K562 (cell line): ENCODE measurements around the gene NR5A2. TPM values are rescaled to one million over a fixed set of nuclear protein-coding genes. Genes with fewer than 3 reads are reported as not detected.

Experiments used
- ATAC-seq: fragments of 200-7000 bp; cut with Tn5 transposase; 3 replicates; pipeline ENCODE4 v1.9.1; 2020; ENCODE audit warnings: moderate library complexity
- BruUV-seq: library from RNA; stranded (reverse); fragments of 400-500 nt; replicated peaks from 2 replicates; lab custom pipeline; 2021; lab: Mats Ljungman, UMichigan
- CTCF ChIA-PET: fragments of 300-600 bp; formaldehyde crosslinking; extraction: SDS; loops from one replicate; lab custom pipeline; 2021; ENCODE audit warnings: low intra/inter-chr PET ratio; lab: Yijun Ruan, JAX
- POLR2A ChIA-PET: fragments of 300-600, 350-650 bp; sonication (Branson Sonifier 250); formaldehyde crosslinking; extraction: SDS; loops from one replicate; lab custom pipeline; 2021; ENCODE audit warnings: antibody characterized with exemption, inconsistent platforms; lab: Yijun Ruan, JAX
- DNase-seq, 4 experiments: peaks; one replicate each; pipeline versions ENCODE4 v3.0.0 to v3.0.0-alpha.2; 2011 to 2018; ENCODE audit warnings: low spot score in 3 of 4, mixed read lengths in 3 of 4; ENCODE audit errors: extremely low read depth in 1 of 4
- FAIRE-seq: peaks from 2 replicates; lab custom pipeline; 2011; peaks lifted over from hg19 to GRCh38; lab: Jason Lieb, UNC
- H2AFZ ChIP-seq: 2 replicates; pipeline ENCODE4 v1.6.0; 2011; ENCODE audit warnings: low read depth, low read length, control low read depth, inconsistent platforms
- H3K27ac ChIP-seq: fragments of 200-600 bp; 3 replicates; pipeline ENCODE4 v1.8.0; 2011; ENCODE audit warnings: low read depth, mild to moderate bottlenecking, control low read depth, inconsistent platforms, low read length, moderate library complexity, mixed read lengths; ENCODE audit errors: extremely low read depth
- H3K27me3 ChIP-seq, 2 experiments: fragments of 300-600 bp in 1 of 2; 2 replicates in 1 of 2; 3 replicates in 1 of 2; pipeline versions ENCODE4 v1.6.0 to v1.8.0; 2011; ENCODE audit warnings: inconsistent platforms in 2 of 2, low read length in 2 of 2, mild to moderate bottlenecking in 1 of 2, mixed read lengths in 1 of 2, moderate library complexity in 1 of 2; ENCODE audit not compliant: control insufficient read depth in 2 of 2, insufficient read depth in 2 of 2
- H3K36me3 ChIP-seq: fragments of 300-600 bp; 3 replicates; pipeline ENCODE4 v1.8.0; 2011; ENCODE audit warnings: mild to moderate bottlenecking, low read length, inconsistent platforms; ENCODE audit not compliant: control insufficient read depth, insufficient read depth
- H3K4me1 ChIP-seq, 2 experiments: fragments of 200-600 bp in 1 of 2; replicated peaks in 1 of 2; 2 replicates in 1 of 2; 3 replicates in 1 of 2; pipeline versions ENCODE4 v1.5.1 to v1.8.0; 2011; ENCODE audit warnings: inconsistent platforms in 2 of 2, low read length in 2 of 2, mild to moderate bottlenecking in 1 of 2, mixed read lengths in 1 of 2, moderate library complexity in 1 of 2; ENCODE audit not compliant: control insufficient read depth in 2 of 2, insufficient read depth in 2 of 2
- H3K4me2 ChIP-seq: 2 replicates; pipeline ENCODE4 v1.6.1; 2011; ENCODE audit warnings: low read length, control low read depth, inconsistent platforms, mixed read lengths; ENCODE audit not compliant: insufficient read depth
- H3K4me3 ChIP-seq: fragments of 200-600 bp; sonication (generic), shearing (Covaris generic); 2 replicates; pipeline ENCODE4 v1.5.1; 2016; ENCODE audit warnings: control low read depth, inconsistent platforms
- H3K79me2 ChIP-seq: fragments of 200-600 bp; 3 replicates; pipeline ENCODE4 v1.8.0; 2011; ENCODE audit warnings: low read length, inconsistent platforms; ENCODE audit not compliant: control insufficient read depth, insufficient read depth
- H3K9ac ChIP-seq, 2 experiments: 2 replicates each; pipeline versions ENCODE4 v1.6.0 to v1.6.1; 2011; ENCODE audit warnings: low read depth in 2 of 2, low read length in 2 of 2, control low read depth in 1 of 2, inconsistent platforms in 1 of 2, mild to moderate bottlenecking in 1 of 2, mixed read lengths in 1 of 2; ENCODE audit not compliant: insufficient read depth in 1 of 2
- H3K9me1 ChIP-seq: one replicate; pipeline ENCODE4 v1.6.0; 2011; ENCODE audit warnings: inconsistent platforms, mild to moderate bottlenecking, low read length, moderate library complexity; ENCODE audit not compliant: control insufficient read depth, insufficient read depth
- H3K9me3 ChIP-seq: replicated peaks from 2 replicates; pipeline ENCODE4 v1.5.1; 2011; ENCODE audit warnings: low read depth, low read length, inconsistent platforms; ENCODE audit not compliant: control insufficient read depth, insufficient read depth
- H4K20me1 ChIP-seq: replicated peaks from 2 replicates; pipeline ENCODE4 v1.6.1; 2011; ENCODE audit warnings: low read length, inconsistent platforms, mixed read lengths; ENCODE audit not compliant: control insufficient read depth, insufficient read depth
- ATF1 ChIP-seq, 2 experiments: fragments of 450-650 bp in 1 of 2; IDR thresholded peaks; 2 replicates each; pipeline ENCODE4 v1.6.1; 2016; ENCODE audit warnings: missing compliant biosample characterization in 1 of 2, missing genetic modification characterization in 1 of 2
- CBX3 ChIP-seq, 2 experiments: IDR thresholded peaks; 1 replicate in 1 of 2; 2 replicates in 1 of 2; pipeline ENCODE4 v1.6.1; 2012; ENCODE audit warnings: inconsistent platforms in 2 of 2, low read length in 2 of 2, borderline replicate concordance in 1 of 2, control low read depth in 1 of 2
- ETV6 ChIP-seq, 3 experiments: fragments of 150-350 bp in 1 of 3; sonication (generic) in 1 of 3; formaldehyde crosslinking in 1 of 3; IDR thresholded peaks; 2 replicates each; pipeline versions ENCODE4 v1.6.1 to v1.8.0; 2014 to 2022; ENCODE audit warnings: borderline replicate concordance in 2 of 3, low read depth in 2 of 3, antibody characterized with exemption in 1 of 3, low read length in 1 of 3, mild to moderate bottlenecking in 1 of 3, missing genetic modification reagents in 1 of 3
- HMG20B ChIP-seq: fragments of 250-450 bp; sonication (Bioruptor Pico); IDR thresholded peaks from 2 replicates; pipeline ENCODE4 v1.5.0; 2021; ENCODE audit warnings: mild to moderate bottlenecking
- MECOM ChIP-seq: fragments of 250-450 bp; sonication (Bioruptor Pico); IDR thresholded peaks from 2 replicates; pipeline ENCODE4 v1.8.0; 2022; ENCODE audit warnings: inconsistent platforms
- SAP30 ChIP-seq: fragments of 200-600 bp; sonication (generic); IDR thresholded peaks from 2 replicates; pipeline ENCODE4 v1.6.1; 2012; ENCODE audit warnings: borderline replicate concordance, low read depth, mild to moderate bottlenecking, moderate library complexity, low read length, control low read depth, inconsistent platforms; ENCODE audit not compliant: insufficient read depth, poor library complexity, severe bottlenecking
- ZKSCAN3 ChIP-seq: fragments of 250-450 bp; sonication (Bioruptor Pico); IDR thresholded peaks from 2 replicates; pipeline ENCODE4 v1.4.0; 2020
- ZNF311 ChIP-seq: fragments of 250-450 bp; sonication (Bioruptor Pico); IDR thresholded peaks from 2 replicates; pipeline ENCODE4 v1.4.0; 2020; ENCODE audit warnings: mild to moderate bottlenecking, moderate library complexity
- ZNF384 ChIP-seq: IDR thresholded peaks from 2 replicates; pipeline ENCODE4 v1.6.1; 2012; ENCODE audit warnings: low read depth, low read length, improper control_type of control experiment
- ZNF707 ChIP-seq: fragments of 250-450 bp; sonication (Bioruptor Pico); conservative IDR thresholded peaks from 2 replicates; pipeline ENCODE4 v1.8.0; 2022; ENCODE audit warnings: inconsistent platforms, mild to moderate bottlenecking, moderate library complexity
- WGBS: fragments of 100-300 bp; shearing (Covaris generic); methylation state at CpG from one replicate; pipeline ENCODE4 v1.1.6; 2016; ENCODE audit warnings: low coverage, mixed read lengths; ENCODE audit not compliant: insufficient coverage; ENCODE audit errors: missing lambda C conversion rate; 5-methylcytosine and 5-hydroxymethylcytosine counted together
- in situ Hi-C: fragments of 300-500 bp; cut with MboI; formaldehyde crosslinking; loops from 4 replicates; pipeline ENCODE4 v1.15.0; 2018; ENCODE audit warnings: inconsistent platforms, mixed read lengths
- intact Hi-C: fragments of 100-400 bp; cut with micrococcal nuclease; formaldehyde crosslinking; loops from 2 replicates; pipeline ENCODE4 v1.14.2; 2022
- polyA plus RNA-seq, 8 experiments: library from polyadenylated mRNA; depleted of rRNA in 4 of 8; stranded (reverse) in 5 of 8; unstranded in 3 of 8; fragments of >200 nt; fragmentation: Nextera tagmentation in 2 of 8; fragmentation: Illumina TruSeq in 1 of 8; extraction: Ambion mirVana in 2 of 8; extraction: Trizol in 1 of 8; gene quantifications; 2 replicates each; pipeline versions ENCODE4 v1.2.1 to v1.2.3, GENCODE V29; 2011 to 2014; ENCODE audit warnings: inconsistent platforms in 1 of 8, missing spikeins in 1 of 8
- total RNA-seq, 7 experiments: library from RNA; depleted of rRNA in 6 of 7; stranded (reverse); fragments of >200 nt in 6 of 7; fragmentation: Illumina TruSeq in 2 of 7; extraction: Trizol in 2 of 7; gene quantifications; 2 replicates each; pipeline versions ENCODE4 v1.2.1 to v1.2.3, GENCODE V29; 2011 to 2021; ENCODE audit warnings: low replicate concordance in 1 of 7
- TF ChIP-seq, protein P1 (sequence below): fragments of 450-650 bp; formaldehyde crosslinking; IDR thresholded peaks from 2 replicates; pipeline ENCODE4 v1.4.0; 2020; ENCODE audit warnings: mild to moderate bottlenecking, moderate library complexity
- TF ChIP-seq, protein P2 (sequence below): sonication (generic); formaldehyde crosslinking; IDR thresholded peaks from 2 replicates; pipeline ENCODE4 v1.8.1; 2023; ENCODE audit warnings: missing genetic modification reagents, mild to moderate bottlenecking, borderline replicate concordance

Gene NR5A2
- total and polyA plus RNA-seq, 9 of the 15 experiments (the other 6 are each of a cell fraction or from before 2014, with no cell fraction given) = 0.13 to 0.40 (median 0.29) TPM

DNA sequence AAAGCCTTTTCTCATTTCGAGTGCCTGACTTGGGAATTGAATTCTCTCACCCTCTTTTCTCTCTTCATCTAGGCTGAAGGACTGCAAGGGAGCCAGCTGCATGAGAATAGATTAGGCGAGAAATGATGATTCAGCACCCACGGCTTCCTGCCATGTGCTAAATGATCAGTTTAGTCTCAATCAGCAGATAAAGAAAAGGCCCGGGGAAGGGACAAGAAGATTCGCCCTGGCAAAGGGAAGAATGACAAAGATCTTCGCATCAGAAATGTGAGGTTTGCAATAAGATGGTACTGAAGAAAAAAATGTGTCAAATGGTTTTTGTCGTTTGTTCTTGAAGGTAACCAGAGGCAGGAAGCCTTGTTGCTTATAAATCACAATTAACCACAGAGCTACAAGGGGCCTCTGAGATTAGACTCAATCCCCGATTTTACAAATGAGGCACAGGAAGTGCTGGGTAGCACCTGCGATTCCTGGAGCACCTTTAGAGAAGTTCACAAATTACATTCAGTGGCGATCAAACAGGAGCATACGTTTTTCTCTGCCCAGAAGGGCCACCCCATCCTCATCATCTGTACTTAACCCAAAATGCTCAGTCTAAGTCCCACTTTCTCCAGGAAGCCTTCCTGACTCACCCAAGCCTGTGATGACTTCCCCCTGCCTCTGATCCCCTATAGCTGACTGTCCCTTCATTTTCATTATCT is 198.9 kb downstream of the NR5A2 start:
- Histone ChIP-seq H4K20me1 (no peaks in the 10 kb centered on the region), H2AFZ (peak overlapping the region; percentile 18; the same call in 1 of the 2 replicates), H3K9me3 (no peaks in the 10 kb centered on the region), H3K4me3 (no peak overlapping the region), H3K27me3 (no peaks in the 10 kb centered on the region; a peak in 1 of 5 replicates), H3K79me2 (no peaks in the 10 kb centered on the region), H3K27ac (peak overlapping the region; percentile 30; the same call in 1 of the 3 replicates), H3K9ac (no peak overlapping the region), H3K4me2 (peak overlapping the region; percentile 47), H3K9me1 (no peaks in the 10 kb centered on the region), H3K4me1 (peaks cover 0 to 10% of the 10 kb centered on the region in 2 experiments; a peak in 2 of 5 replicates), H3K36me3 (no peaks in the 10 kb centered on the region)
- FAIRE-seq = peak; percentile 78
- WGBS = 2% methylated on average over 11 of the region's 11 CpGs
- ChIA-PET POLR2A (interaction anchor here (0.8 to 1.0 kb wide), 3 partner anchors 11 to 241 kb away, joined by 3 read pairs; no protein-coding TSS in a partner anchor), CTCF (no interaction called here)
- no TSS peak for BruUV-seq
- DNase-seq = peak; percentile 29 to 81 (median 47)
- intact Hi-C loops (no loop called here), in situ Hi-C loops (no loop called here)
- ATAC-seq = peak; percentile 85
- TF ChIP-seq MECOM (CRISPR knock-in tag) = 0 out of 2 replicates have a peak, but pooled peaks have one; percentile 66
- TF ChIP-seq ATF1 (CRISPR knock-in tag; IDR thresholded peaks at IDR 0.05) = no peak
- peak; percentile 41; the same call in 1 of the 2 replicates for TF ChIP-seq ATF1 (tag; IDR thresholded peaks at IDR 0.05)
- TF ChIP-seq, protein P1, sequence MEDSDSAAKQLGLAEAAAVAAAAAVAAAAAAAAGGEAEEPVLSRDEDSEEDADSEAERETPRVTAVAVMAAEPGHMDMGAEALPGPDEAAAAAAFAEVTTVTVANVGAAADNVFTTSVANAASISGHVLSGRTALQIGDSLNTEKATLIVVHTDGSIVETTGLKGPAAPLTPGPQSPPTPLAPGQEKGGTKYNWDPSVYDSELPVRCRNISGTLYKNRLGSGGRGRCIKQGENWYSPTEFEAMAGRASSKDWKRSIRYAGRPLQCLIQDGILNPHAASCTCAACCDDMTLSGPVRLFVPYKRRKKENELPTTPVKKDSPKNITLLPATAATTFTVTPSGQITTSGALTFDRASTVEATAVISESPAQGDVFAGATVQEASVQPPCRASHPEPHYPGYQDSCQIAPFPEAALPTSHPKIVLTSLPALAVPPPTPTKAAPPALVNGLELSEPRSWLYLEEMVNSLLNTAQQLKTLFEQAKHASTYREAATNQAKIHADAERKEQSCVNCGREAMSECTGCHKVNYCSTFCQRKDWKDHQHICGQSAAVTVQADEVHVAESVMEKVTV (CRISPR knock-in tag) = no peak
- no peak for TF ChIP-seq ZNF707 (CRISPR knock-in tag)
- no peak for TF ChIP-seq ZNF384
- TF ChIP-seq CBX3 (IDR thresholded peaks at IDR 0.05; ENCODE audit: borderline replicate concordance in 1 of 2, low read length in 2 of 2) = no peak
- TF ChIP-seq SAP30 = no peak
- TF ChIP-seq HMG20B = no peak
- no peak for TF ChIP-seq ETV6 (IDR thresholded peaks at IDR 0.05; ENCODE audit: borderline replicate concordance in 1 of 2, low read depth in 2 of 2, low read length in 1 of 2)
- TF ChIP-seq ETV6 (CRISPR knock-in tag; IDR thresholded peaks at IDR 0.05; ENCODE audit: borderline replicate concordance) = no peak
- TF ChIP-seq ZNF311 = 0 out of 2 replicates have a peak, but pooled peaks have one; percentile 37
- TF ChIP-seq, protein P2, sequence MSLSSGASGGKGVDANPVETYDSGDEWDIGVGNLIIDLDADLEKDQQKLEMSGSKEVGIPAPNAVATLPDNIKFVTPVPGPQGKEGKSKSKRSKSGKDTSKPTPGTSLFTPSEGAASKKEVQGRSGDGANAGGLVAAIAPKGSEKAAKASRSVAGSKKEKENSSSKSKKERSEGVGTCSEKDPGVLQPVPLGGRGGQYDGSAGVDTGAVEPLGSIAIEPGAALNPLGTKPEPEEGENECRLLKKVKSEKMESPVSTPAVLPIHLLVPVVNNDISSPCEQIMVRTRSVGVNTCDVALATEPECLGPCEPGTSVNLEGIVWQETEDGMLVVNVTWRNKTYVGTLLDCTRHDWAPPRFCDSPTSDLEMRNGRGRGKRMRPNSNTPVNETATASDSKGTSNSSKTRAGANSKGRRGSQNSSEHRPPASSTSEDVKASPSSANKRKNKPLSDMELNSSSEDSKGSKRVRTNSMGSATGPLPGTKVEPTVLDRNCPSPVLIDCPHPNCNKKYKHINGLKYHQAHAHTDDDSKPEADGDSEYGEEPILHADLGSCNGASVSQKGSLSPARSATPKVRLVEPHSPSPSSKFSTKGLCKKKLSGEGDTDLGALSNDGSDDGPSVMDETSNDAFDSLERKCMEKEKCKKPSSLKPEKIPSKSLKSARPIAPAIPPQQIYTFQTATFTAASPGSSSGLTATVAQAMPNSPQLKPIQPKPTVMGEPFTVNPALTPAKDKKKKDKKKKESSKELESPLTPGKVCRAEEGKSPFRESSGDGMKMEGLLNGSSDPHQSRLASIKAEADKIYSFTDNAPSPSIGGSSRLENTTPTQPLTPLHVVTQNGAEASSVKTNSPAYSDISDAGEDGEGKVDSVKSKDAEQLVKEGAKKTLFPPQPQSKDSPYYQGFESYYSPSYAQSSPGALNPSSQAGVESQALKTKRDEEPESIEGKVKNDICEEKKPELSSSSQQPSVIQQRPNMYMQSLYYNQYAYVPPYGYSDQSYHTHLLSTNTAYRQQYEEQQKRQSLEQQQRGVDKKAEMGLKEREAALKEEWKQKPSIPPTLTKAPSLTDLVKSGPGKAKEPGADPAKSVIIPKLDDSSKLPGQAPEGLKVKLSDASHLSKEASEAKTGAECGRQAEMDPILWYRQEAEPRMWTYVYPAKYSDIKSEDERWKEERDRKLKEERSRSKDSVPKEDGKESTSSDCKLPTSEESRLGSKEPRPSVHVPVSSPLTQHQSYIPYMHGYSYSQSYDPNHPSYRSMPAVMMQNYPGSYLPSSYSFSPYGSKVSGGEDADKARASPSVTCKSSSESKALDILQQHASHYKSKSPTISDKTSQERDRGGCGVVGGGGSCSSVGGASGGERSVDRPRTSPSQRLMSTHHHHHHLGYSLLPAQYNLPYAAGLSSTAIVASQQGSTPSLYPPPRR = no peak
- no peak for TF ChIP-seq ZKSCAN3 (CRISPR knock-in tag)
